ENCODE measurements around the gene EXOC8.
"Not testable (repeated sequence)": the region's sequence is repeated elsewhere in the genome, so short reads cannot be mapped to it uniquely, and the experiment has no call there.

Gene EXOC8

DNA sequence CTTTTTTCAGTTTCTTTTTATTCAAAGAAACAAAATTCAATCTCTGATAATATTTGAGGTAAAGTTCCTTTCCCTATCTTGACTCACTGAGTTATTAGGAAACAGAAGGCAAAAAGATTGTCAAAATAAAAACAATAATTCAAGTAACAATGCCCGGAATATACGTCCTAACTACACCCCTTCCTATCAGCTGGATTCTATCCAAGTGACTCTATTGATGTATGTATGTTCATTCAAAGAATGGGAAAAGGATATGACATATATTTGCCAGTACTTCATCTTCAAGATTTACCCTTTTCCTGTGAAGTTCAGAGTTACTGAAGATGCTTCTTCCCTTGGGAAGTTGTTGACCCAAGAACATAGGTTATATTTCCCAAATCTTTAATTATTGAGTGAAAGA lies 14.2 kb upstream of the EXOC8 start:
- no peak for DNase-seq (ENCODE audit: low read depth in 2 of 2)

DNA sequence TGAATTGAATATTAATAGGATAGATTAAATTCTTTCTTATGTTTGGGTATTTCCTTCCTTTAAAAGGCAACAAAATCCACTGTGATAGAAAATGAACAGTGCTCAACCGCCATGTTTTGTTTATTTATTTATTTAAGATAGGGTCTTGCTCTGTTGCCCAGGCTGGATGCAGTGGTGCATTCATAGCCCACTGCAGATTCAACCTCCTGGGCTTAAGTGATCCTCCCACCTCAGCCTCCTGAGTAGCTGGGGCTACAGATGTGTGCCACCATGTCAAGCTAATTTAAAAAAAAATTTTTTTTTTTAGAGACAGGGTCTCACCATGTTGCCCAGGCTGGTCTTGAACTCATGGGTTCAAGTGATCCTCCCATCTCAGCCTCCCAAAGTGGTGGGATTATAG lies 11.2 kb upstream of the EXOC8 start:
- not testable (repeated sequence) for DNase-seq (ENCODE audit: low read depth in 2 of 2)

DNA sequence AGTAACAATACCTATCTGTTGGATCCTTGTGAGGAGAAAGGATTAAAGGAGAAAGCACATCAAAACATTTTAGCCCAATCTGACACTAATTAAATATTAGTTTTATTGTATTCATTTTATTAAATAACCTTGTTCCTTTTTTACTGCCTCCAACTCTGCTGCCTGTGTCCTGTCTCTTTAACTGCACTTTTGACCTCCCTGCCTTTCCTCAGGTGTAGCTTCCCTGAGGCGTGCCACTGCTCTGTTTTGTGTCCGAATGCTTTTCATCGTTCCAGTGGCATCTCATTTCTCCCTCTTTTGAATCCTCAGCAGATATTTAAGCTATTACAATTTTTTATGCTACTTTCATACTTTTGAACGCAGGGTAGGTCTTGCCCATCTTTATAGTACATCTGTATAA lies 10.8 kb upstream of the EXOC8 start:
- no peak for DNase-seq (ENCODE audit: low read depth in 2 of 2)

GRCh38 chr1:231347961-231348360 lies 10.3 kb upstream of the EXOC8 start:
- DNase-seq (ENCODE audit: low read depth in 2 of 2), result no peak

DNA sequence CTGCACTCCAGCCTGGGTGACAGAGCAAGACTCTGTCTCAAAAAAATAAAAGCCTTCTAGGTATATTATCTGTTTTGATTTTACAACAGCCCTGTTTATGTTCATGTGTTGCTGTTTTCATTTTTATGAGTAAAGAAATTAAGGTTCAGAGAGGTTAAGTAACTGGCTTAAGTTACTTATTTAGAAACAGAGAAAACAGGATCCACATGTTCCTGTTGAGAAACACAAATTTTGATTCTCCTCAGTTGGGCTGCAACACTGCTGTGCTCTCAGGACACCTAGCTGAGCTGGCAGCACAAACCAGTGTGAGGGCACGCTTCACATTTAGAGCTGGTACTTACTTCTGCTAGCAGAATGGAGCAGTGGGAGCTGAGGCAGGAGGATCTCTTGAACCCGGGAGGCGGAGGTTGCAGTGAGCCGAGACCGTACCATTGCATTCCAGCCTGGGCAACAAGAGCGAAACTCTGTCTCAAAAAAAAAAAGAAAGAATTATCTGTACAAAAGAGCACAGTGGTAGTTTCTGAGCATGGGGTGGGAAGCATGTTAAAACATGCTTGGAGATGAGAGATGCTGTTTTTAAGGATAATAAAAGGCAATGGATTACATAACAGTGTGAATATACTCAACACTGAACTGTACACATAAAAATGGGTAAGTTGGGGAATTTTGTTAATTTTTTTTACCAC lies 2.8 kb upstream of the EXOC8 start:
- no peak for DNase-seq (ENCODE audit: low read depth in 2 of 2)

- no peak for DNase-seq (ENCODE audit: low read depth in 2 of 2)
These were observed 847 bp upstream of the EXOC8 start, which contains the start of gene SPRTN for GRCh38 chr1:231338270-231339128. SPRTN (plus strand) TSS chr1:231338293; CDS start chr1:231338384, 91 bp downstream.

DNA sequence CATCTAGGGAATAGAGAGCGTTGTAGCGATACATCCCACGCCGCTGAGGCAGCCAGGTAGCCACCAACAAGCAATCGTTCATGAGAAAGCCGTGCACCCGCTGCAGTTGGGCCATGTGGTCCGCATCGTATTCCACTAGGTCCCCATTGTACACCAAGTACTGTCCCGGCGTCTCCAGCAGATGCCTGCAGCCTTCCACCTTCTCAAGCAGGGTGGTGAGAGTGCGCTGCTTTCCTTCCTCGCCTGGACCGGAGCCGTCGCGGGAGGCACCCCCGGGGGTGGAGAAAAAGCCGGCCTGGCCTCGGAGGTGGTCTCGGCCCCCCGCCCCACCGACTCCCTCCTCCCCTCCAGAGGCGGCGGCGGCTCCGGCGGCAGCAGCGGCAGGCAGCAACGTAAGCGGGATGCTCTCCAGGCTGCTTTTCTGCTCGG lies 595 bp downstream of the EXOC8 start:
- DNase-seq (ENCODE audit: low read depth in 2 of 2), result no peak

GRCh38 chr1:231335663-231336602 lies 1.7 kb downstream of the EXOC8 start:
- DNase-seq (ENCODE audit: low read depth in 2 of 2), result no peak

GRCh38 chr1:231334952-231335351 lies 2.7 kb downstream of the EXOC8 start:
- no peak for DNase-seq (ENCODE audit: low read depth in 2 of 2)

- no peak for DNase-seq (ENCODE audit: low read depth in 2 of 2)
These were observed 3.5 kb downstream of the EXOC8 start for GRCh38 chr1:231334079-231334666.

DNA sequence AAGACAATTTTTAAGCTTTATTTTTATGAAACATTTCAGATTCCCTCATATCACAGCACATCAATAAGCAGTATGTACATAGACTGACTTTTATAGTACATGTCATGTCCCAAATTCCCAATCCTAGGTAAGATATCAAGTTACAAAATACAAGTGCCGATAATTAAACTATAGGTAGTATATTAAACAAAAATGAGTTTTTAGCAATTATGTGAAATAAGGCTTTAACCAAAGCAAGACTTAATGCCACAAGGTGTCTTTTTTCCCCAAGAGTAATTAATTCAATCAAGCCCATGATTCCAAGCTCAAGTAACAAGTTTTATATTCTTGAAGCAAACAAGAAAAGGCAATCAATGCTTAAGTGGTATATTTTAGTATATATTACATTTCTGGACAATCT lies 4.9 kb downstream of the EXOC8 start:
- no peak for DNase-seq (ENCODE audit: low read depth in 2 of 2)

GRCh38 chr1:231329483-231329882 lies 8.2 kb downstream of the EXOC8 start:
- DNase-seq (ENCODE audit: low read depth in 2 of 2), result no peak

- no peak for DNase-seq (ENCODE audit: low read depth in 2 of 2)
These were observed 10.0 kb downstream of the EXOC8 start for GRCh38 chr1:231327617-231328016.

GRCh38 chr1:231326248-231326647 lies 11.4 kb downstream of the EXOC8 start:
- no peak for DNase-seq (ENCODE audit: low read depth in 2 of 2)

- DNase-seq (ENCODE audit: low read depth in 2 of 2), result no peak
These were observed 13.0 kb downstream of the EXOC8 start for GRCh38 chr1:231324660-231325059.

GRCh38 chr1:231322880-231323530 lies 14.6 kb downstream of the EXOC8 start:
- DNase-seq (ENCODE audit: low read depth in 2 of 2), result no peak

GRCh38 chr1:231319080-231319479 lies 18.6 kb downstream of the EXOC8 start:
- no peak for DNase-seq (ENCODE audit: low read depth in 2 of 2)

DNA sequence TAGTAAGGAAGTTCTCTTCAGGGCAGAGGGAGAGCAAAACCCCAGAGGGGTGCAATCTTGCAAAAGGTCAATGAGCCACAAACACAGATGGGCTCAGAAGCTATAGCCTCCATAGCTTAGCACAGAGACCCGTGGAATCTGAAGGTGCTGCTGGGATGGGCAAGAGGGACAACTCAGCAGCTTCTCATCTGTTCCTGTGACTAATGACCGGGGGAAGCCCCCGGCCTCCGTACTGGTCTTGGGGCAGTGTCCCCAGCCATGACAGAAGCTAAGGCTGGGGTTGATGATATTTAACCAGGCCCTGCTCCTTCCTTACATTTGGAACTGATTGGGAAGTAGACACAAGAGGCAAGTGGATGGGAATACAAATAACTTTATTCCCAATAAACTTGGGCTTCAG lies 19.1 kb downstream of the EXOC8 start:
- no peak for DNase-seq (ENCODE audit: low read depth in 2 of 2)

GRCh38 chr1:231318015-231318355 lies 19.7 kb downstream of the EXOC8 start:
- no peak for DNase-seq (ENCODE audit: low read depth in 2 of 2)

GRCh38 chr1:231317306-231318014 lies 20.2 kb downstream of the EXOC8 start:
- no peak for DNase-seq (ENCODE audit: low read depth in 2 of 2)

DNA sequence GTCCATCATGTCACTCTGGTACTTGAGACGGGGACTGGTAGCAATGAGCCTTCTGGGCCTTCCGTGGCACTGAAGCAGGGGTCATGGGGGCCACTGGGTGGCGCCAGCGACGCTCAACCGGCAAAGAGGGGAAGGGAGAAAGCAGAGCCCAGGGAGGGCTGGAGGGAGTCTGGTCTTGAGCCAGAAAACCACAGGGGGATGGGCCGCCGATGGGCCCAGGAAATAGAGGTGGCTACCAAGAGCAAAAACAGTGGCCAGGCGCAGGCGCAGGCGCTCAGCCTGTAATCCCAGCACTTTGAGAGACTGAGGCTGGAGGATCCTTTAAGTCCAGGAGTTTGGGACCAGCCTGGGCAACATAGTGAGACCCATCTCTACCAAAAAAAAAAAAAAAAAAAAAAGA lies 21.8 kb downstream of the EXOC8 start:
- DNase-seq (ENCODE audit: low read depth in 2 of 2), result peak; percentile 29 to 39
